Endothelial cell of umbilical vein (primary cell): ENCODE data around the gene PSMC4.

Experiments used
- CTCF ChIP-seq, 2 donors: IDR thresholded peaks; 1 replicate in 1 of 2; 2 replicates in 1 of 2; pipeline ENCODE4 v1.5.1; 2011; ENCODE audit warnings: low read length in 2 of 2, mild to moderate bottlenecking in 2 of 2, moderate library complexity in 2 of 2, control low read depth in 1 of 2, inconsistent platforms in 1 of 2, low read depth in 1 of 2; ENCODE audit not compliant: insufficient read depth in 1 of 2; ENCODE audit errors: extremely low read depth in 1 of 2
- EZH2 ChIP-seq: IDR thresholded peaks from 2 replicates; pipeline ENCODE4 v1.6.1; 2012; ENCODE audit warnings: borderline replicate concordance, low read depth, mild to moderate bottlenecking, moderate library complexity, low read length, inconsistent platforms; ENCODE audit not compliant: severe bottlenecking
- JUN ChIP-seq: IDR thresholded peaks from 2 replicates; pipeline ENCODE4 v1.6.1; 2011; ENCODE audit warnings: borderline replicate concordance, low read depth; ENCODE audit not compliant: insufficient read length, insufficient read depth
- POLR2AphosphoS5 ChIP-seq: IDR thresholded peaks from 2 replicates; pipeline ENCODE4 v1.6.1; 2012; ENCODE audit warnings: low read depth, mild to moderate bottlenecking, control low read depth, low read length, moderate library complexity; ENCODE audit not compliant: insufficient read depth

- TF ChIP-seq CTCF (IDR thresholded peaks at IDR 0.05; ENCODE audit: extremely low read depth in 1 of 2, insufficient read depth in 1 of 2, low read depth in 1 of 2, low read length in 2 of 2) (no peak), JUN (no peak), EZH2 (no peak), POLR2AphosphoS5 (no peak)
Measured at GRCh38 chr19:40006273-40006691, 35.3 kb downstream of the PSMC4 start.
